Measurements from ENCODE around the gene PPIE.
A peak's percentile ranks its signal among the peaks of the same experiment; 100 is the strongest.
"Not testable (repeated sequence)": the region's sequence is repeated elsewhere in the genome, so short reads cannot be mapped to it uniquely, and the experiment has no call there.

Gene PPIE

DNA sequence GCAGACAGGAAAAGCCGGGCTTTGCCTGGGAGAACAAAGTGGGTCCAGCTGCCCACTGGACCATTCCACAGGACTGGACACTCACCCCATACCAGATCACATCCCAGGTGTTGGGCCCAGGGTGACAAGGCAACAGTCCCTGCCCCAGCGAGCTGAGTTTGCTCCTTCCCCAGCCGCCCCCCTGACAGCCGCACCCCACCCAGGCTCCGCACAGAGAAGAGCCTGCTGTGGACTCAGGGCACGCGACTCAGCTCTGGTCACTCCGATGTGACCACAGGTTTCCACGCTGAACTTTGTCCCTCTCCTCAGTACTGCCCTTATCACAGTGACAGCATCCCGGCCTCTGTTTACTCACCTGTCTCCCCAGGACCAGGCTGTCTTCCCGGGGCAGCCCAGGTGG is 48.8 kb downstream of the PPIE start:
- peak overlapping the region; percentile 77 for H3K4me3 ChIP-seq
- no peak overlapping the region for H3K27ac ChIP-seq
- no peak for DNase-seq (ENCODE audit: low spot score)
- TF ChIP-seq, protein P1, sequence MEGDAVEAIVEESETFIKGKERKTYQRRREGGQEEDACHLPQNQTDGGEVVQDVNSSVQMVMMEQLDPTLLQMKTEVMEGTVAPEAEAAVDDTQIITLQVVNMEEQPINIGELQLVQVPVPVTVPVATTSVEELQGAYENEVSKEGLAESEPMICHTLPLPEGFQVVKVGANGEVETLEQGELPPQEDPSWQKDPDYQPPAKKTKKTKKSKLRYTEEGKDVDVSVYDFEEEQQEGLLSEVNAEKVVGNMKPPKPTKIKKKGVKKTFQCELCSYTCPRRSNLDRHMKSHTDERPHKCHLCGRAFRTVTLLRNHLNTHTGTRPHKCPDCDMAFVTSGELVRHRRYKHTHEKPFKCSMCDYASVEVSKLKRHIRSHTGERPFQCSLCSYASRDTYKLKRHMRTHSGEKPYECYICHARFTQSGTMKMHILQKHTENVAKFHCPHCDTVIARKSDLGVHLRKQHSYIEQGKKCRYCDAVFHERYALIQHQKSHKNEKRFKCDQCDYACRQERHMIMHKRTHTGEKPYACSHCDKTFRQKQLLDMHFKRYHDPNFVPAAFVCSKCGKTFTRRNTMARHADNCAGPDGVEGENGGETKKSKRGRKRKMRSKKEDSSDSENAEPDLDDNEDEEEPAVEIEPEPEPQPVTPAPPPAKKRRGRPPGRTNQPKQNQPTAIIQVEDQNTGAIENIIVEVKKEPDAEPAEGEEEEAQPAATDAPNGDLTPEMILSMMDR (IDR thresholded peaks at IDR 0.05) = no peak

GRCh38 chr1:39787964-39788363 is 49.3 kb downstream of the PPIE start:
- not testable (repeated sequence) for DNase-seq (ENCODE audit: low spot score); H3K27ac ChIP-seq
- peak overlapping the region; percentile 77 for H3K4me3 ChIP-seq

DNA sequence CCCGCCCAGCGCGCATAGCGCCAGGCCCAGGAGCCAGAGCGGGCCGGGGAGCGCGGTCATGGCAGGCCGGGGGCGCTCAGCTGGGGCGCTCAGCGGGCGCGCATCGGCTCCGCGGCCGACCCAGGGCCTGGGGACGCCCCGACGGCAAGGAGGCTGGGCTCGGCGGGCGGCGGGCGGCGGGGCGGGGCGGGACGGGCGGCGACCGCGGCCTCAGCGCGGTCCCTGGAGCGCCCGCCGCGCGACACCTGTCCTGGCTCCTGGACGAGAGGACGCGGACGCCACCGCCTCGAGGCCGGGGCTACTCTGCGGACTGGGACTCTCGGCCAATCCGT is 49.7 kb downstream of the PPIE start:
- H3K4me3 ChIP-seq = peak overlapping the region; percentile 77
- DNase-seq (ENCODE audit: low spot score) = no peak
- TF ChIP-seq, protein P1 (IDR thresholded peaks at IDR 0.05) = no peak
- peak overlapping the region in 1 of 2 donors; percentile 45 for H3K27ac ChIP-seq

- DNase-seq (ENCODE audit: low spot score) = no peak
Measured at GRCh38 chr1:39788758-39789570, 50.3 kb downstream of the PPIE start, which contains the start of gene BMP8B. Gene BMP8B, minus strand, starts transcription at chr1:39788865. Its CDS starts 380 bp downstream, at chr1:39788485.

GRCh38 chr1:39789571-39790110 is 51.0 kb downstream of the PPIE start:
- Histone ChIP-seq H3K27ac (no peak overlapping the region), H3K4me3 (peak overlapping the region; percentile 77)
- DNase-seq (ENCODE audit: low spot score) = no peak
- TF ChIP-seq, protein P1 (IDR thresholded peaks at IDR 0.05) = no peak

More at GRCh38 chr1:39788758-39789570, 50.3 kb downstream of the PPIE start, which contains the start of gene BMP8B:
- Histone ChIP-seq H3K27ac (peak within 1 kb of the TSS in 1 of 2 donors; percentile 45), H3K4me3 (peak within 1 kb of the TSS; percentile 77)
- TF ChIP-seq, protein P1 (IDR thresholded peaks at IDR 0.05) = no peak

DNA sequence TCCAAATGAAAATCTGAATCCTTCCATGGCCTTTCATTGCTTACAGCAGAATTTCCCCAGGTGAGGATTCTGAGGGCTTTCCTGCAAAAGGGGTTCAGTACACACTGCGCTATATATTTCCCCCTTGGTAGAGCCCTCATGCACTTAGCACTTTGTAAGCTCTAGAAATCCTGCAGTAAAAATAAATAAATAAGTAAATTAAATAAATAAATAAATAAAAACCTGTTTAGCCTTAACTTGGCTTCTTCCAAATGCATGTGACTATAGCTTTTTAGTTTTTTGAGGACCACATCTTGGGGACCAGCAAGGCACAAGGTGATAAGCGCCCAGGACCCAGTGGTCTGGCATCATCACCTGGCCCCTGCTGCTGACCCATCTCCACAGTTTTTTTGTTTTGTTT is 53.2 kb downstream of the PPIE start:
- TF ChIP-seq, protein P1 (IDR thresholded peaks at IDR 0.05) = no peak
- Histone ChIP-seq H3K4me3 (no peak overlapping the region), H3K27ac (no peak overlapping the region)
- no peak for DNase-seq (ENCODE audit: low spot score)

DNA sequence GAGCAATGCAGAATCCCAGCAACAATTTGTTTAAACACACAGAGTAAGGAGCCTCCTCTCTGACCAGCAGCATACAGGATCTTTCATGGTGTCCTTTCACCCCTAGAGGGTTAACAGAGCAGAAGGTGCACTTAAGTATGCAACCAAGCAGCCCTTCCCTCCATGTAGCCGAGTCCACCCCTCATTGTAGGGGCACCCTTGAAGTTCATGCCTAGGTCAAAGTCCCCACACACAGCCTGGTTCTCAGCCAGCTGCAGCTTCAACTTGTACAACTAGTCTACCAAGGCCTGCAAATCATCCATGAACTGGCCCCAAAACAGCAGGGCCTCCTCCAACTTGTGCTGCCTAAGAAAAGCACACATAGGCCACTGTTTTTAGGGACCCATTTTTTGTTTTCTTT is 57.0 kb downstream of the PPIE start:
- DNase-seq (ENCODE audit: low spot score) = no peak
- H3K27ac ChIP-seq = no peak overlapping the region
- TF ChIP-seq, protein P1 (IDR thresholded peaks at IDR 0.05) = no peak

GRCh38 chr1:39798859-39799769 is 60.4 kb downstream of the PPIE start:
- H3K27ac ChIP-seq; DNase-seq (ENCODE audit: low spot score): not testable (repeated sequence)
- H3K4me3 ChIP-seq = peak overlapping the region; percentile 30

More for the DNA sequence above, 57.0 kb downstream of the PPIE start:
- H3K4me3 ChIP-seq = no peak overlapping the region
